ENCODE results near the gene YTHDF1. TPM values are rescaled to one million over a fixed set of nuclear protein-coding genes. Genes with fewer than 3 reads are reported as not detected.
A peak's percentile ranks its signal among the peaks of the same experiment; 100 is the strongest.

YTHDF1 gene
- total RNA-seq, 2 donors from 2014 or later = 64.9 to 73.2 TPM

- WGBS, 2 experiments (ENCODE audit: insufficient coverage in 1 of 2, insufficient read length in 1 of 2) = 94 to 96% methylated on average over 7 to 8 of the region's 8 CpGs
- Histone ChIP-seq H3K4me1 (ENCODE audit: control insufficient read depth, insufficient read depth, low read length) (no peaks in the 10 kb centered on the region), H3K36me3 (ENCODE audit: control insufficient read depth, insufficient read depth, low read length) (no peaks in the 10 kb centered on the region), H3K4me3 (ENCODE audit: low read length) (no peak overlapping the region), H3K27ac (ENCODE audit: low read depth, low read length) (no peak overlapping the region), H3K9ac (ENCODE audit: extremely low read depth, low read length, poor library complexity, severe bottlenecking) (no peak overlapping the region), H3K9me3 (ENCODE audit: control insufficient read depth, low read length) (no peaks in the 10 kb centered on the region), H3K27me3 (ENCODE audit: control insufficient read depth, insufficient read depth, low read length, poor library complexity, severe bottlenecking) (no peaks in the 10 kb centered on the region)
- no peak for TF ChIP-seq CTCF (conservative IDR thresholded peaks at IDR 0.05)
- peaks cover 3% of the 10 kb centered on the region for H3K27me3 Mint-ChIP-seq (ENCODE audit: insufficient read depth)
- no peak overlapping the region for H3K27ac Mint-ChIP-seq
- no peaks in the 10 kb centered on the region for H3K4me1 Mint-ChIP-seq
- no peaks in the 10 kb centered on the region for H3K9me3 Mint-ChIP-seq
- no peak overlapping the region for H3K4me3 Mint-ChIP-seq
- no peaks in the 10 kb centered on the region for H3K36me3 Mint-ChIP-seq (ENCODE audit: low read depth)
- no peak for DNase-seq
Observed at GRCh38 chr20:63186084-63186483, 29.8 kb downstream of the YTHDF1 start.

GRCh38 chr20:63185215-63185796 lies 30.6 kb downstream of the YTHDF1 start:
- Histone ChIP-seq H3K27me3 (ENCODE audit: control insufficient read depth, insufficient read depth, low read length, poor library complexity, severe bottlenecking) (peaks cover 2% of the 10 kb centered on the region), H3K9me3 (ENCODE audit: control insufficient read depth, low read length) (no peaks in the 10 kb centered on the region), H3K9ac (ENCODE audit: extremely low read depth, low read length, poor library complexity, severe bottlenecking) (no peak overlapping the region), H3K4me1 (ENCODE audit: control insufficient read depth, insufficient read depth, low read length) (no peaks in the 10 kb centered on the region), H3K36me3 (ENCODE audit: control insufficient read depth, insufficient read depth, low read length) (no peaks in the 10 kb centered on the region), H3K27ac (ENCODE audit: low read depth, low read length) (no peak overlapping the region), H3K4me3 (ENCODE audit: low read length) (no peak overlapping the region)
- TF ChIP-seq CTCF (conservative IDR thresholded peaks at IDR 0.05) = no peak
- Mint-ChIP-seq H3K4me3 (no peak overlapping the region), H3K27me3 (ENCODE audit: insufficient read depth) (peaks cover 9% of the 10 kb centered on the region), H3K4me1 (no peaks in the 10 kb centered on the region), H3K9me3 (no peaks in the 10 kb centered on the region), H3K27ac (no peak overlapping the region), H3K36me3 (ENCODE audit: low read depth) (no peaks in the 10 kb centered on the region)
- no peak for DNase-seq
- 93 to 98% methylated on average over 21 of the region's 21 CpGs for WGBS, 2 experiments (ENCODE audit: insufficient coverage in 1 of 2, insufficient read length in 1 of 2)

- Mint-ChIP-seq H3K36me3 (ENCODE audit: low read depth) (no peaks in the 10 kb centered on the region), H3K9me3 (no peaks in the 10 kb centered on the region), H3K27me3 (ENCODE audit: insufficient read depth) (peaks cover 19% of the 10 kb centered on the region), H3K27ac (no peak overlapping the region), H3K4me1 (peaks cover 4% of the 10 kb centered on the region), H3K4me3 (no peak overlapping the region)
- H3K9me3 ChIP-seq (ENCODE audit: control insufficient read depth, low read length) = no peaks in the 10 kb centered on the region
- H3K36me3 ChIP-seq (ENCODE audit: control insufficient read depth, insufficient read depth, low read length) = no peaks in the 10 kb centered on the region
- peak; percentile 92 for DNase-seq
- H3K9ac ChIP-seq (ENCODE audit: extremely low read depth, low read length, poor library complexity, severe bottlenecking) = no peak overlapping the region
- WGBS, 2 experiments (ENCODE audit: insufficient coverage in 1 of 2, insufficient read length in 1 of 2) = 57 to 59% methylated on average over 7 to 13 of the region's 13 CpGs
- H3K4me3 ChIP-seq (ENCODE audit: low read length) = no peak overlapping the region
- no peak overlapping the region for H3K27ac ChIP-seq (ENCODE audit: low read depth, low read length)
- peak; percentile 96 for TF ChIP-seq CTCF (conservative IDR thresholded peaks at IDR 0.05)
- H3K27me3 ChIP-seq (ENCODE audit: control insufficient read depth, insufficient read depth, low read length, poor library complexity, severe bottlenecking) = peaks cover 19% of the 10 kb centered on the region
- H3K4me1 ChIP-seq (ENCODE audit: control insufficient read depth, insufficient read depth, low read length) = peaks cover 2% of the 10 kb centered on the region
Observed at GRCh38 chr20:63183422-63184146, 32.3 kb downstream of the YTHDF1 start.
